OCI-LY7 (cell line): ENCODE results near the gene DYNC1I1.

ENCODE experiments used
- EZH2phosphoT487 ChIP-seq: fragments of 200-600 bp; sonication (generic); IDR thresholded peaks from 2 replicates; pipeline ENCODE4 v1.6.1; 2018; ENCODE audit warnings: low read depth, borderline replicate concordance, mild to moderate bottlenecking, mixed run types, antibody characterized with exemption, low read length, moderate library complexity, mixed read lengths
- TF ChIP-seq, protein P1 (sequence below): fragments of 200-600 bp; sonication (generic); conservative IDR thresholded peaks from 2 replicates; pipeline ENCODE4 v1.5.1; 2014; ENCODE audit warnings: mild to moderate bottlenecking, antibody characterized with exemption, low read length, moderate library complexity, mixed read lengths

DNA sequence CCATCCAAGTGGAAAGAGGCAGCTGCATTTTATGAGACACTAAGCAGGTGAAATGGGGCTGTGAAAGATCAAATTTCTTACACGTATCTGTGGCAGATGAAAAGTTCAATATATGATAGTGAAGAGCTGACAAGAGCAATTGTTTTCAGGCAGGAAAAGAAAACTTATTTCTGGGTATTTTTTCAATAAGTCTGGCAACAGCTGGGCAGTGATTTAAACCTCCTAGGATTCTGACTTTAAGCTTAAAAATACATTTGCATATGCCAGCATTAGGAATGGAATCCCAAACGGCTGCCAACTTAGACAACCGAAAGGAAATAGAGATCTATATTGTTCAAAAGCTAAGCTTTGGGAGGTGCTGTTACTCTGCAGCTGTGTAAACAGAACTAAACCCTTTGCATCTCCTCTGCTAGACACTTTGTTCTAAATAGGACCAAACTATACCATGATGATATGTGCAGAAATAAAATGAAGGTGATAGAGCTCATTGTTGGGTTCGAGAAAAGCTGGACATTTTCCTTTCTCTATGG, 26.1 kb downstream of the DYNC1I1 start:
- TF ChIP-seq, protein P1, sequence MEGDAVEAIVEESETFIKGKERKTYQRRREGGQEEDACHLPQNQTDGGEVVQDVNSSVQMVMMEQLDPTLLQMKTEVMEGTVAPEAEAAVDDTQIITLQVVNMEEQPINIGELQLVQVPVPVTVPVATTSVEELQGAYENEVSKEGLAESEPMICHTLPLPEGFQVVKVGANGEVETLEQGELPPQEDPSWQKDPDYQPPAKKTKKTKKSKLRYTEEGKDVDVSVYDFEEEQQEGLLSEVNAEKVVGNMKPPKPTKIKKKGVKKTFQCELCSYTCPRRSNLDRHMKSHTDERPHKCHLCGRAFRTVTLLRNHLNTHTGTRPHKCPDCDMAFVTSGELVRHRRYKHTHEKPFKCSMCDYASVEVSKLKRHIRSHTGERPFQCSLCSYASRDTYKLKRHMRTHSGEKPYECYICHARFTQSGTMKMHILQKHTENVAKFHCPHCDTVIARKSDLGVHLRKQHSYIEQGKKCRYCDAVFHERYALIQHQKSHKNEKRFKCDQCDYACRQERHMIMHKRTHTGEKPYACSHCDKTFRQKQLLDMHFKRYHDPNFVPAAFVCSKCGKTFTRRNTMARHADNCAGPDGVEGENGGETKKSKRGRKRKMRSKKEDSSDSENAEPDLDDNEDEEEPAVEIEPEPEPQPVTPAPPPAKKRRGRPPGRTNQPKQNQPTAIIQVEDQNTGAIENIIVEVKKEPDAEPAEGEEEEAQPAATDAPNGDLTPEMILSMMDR = no peak
- TF ChIP-seq EZH2phosphoT487 = no peak
